Measurements from ENCODE around the gene DPM3. TPM values are rescaled to one million over a fixed set of nuclear protein-coding genes. Genes with fewer than 3 reads are reported as not detected.
A peak's percentile ranks its signal among the peaks of the same experiment; 100 is the strongest.

DPM3 gene
- total and polyA plus RNA-seq, 2 of the 13 experiments (the other 11 are each of a cell fraction or from before 2014, with no cell fraction given): 23.2 to 53.4 TPM

DNA sequence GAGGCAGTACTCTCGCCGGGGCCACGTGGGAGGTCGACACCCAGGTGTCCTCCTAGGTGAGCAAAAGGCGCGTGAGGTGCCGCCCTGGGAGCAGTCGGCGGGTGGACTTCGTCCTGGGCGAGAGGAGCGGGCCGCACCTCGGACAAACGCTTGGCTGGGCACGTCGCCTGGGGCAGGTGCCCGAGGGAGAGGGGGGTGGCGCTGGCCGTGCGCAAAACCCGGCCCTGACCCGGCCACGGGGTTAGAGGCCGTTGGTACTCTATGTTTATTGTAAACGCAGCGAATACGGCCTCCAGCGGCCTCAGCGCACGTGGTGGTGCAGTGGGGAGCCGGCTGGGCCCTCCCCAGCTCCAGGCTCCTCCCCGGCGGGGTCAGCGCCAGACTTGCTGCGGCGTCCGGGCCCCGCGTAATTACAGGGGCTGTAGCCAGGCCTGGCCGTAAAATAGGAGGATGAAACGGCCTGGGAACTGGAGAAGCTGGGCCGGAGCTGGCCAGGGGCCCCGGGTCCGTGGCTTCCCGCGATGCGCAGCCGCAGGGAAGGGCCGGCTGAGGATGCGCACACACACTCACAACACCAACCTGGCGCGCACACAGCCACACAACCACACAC is 14.3 kb downstream of the DPM3 start (continued):
- TF ChIP-seq NCOA2 (CRISPR knock-in tag; IDR thresholded peaks at IDR 0.05): peak; percentile 93
- no peak for TF ChIP-seq ZNF382 (CRISPR knock-in tag; IDR thresholded peaks at IDR 0.05; ENCODE audit: borderline replicate concordance)
- TF ChIP-seq JUND (CRISPR knock-in tag; IDR thresholded peaks at IDR 0.05): 0 out of 2 replicates have a peak, but pooled peaks have one; percentile 10
- peak; percentile 62; the same call in 1 of the 2 replicates for TF ChIP-seq NFE2L1 (CRISPR knock-in tag; IDR thresholded peaks at IDR 0.05; ENCODE audit: borderline replicate concordance)
- peak; percentile 79; the same call in 1 of the 2 replicates for TF ChIP-seq ZZZ3 (CRISPR knock-in tag; IDR thresholded peaks at IDR 0.05; ENCODE audit: borderline replicate concordance)
- peak; percentile 81 for TF ChIP-seq RFXAP (CRISPR knock-in tag; IDR thresholded peaks at IDR 0.05; ENCODE audit: borderline replicate concordance)
- TF ChIP-seq, protein P1, sequence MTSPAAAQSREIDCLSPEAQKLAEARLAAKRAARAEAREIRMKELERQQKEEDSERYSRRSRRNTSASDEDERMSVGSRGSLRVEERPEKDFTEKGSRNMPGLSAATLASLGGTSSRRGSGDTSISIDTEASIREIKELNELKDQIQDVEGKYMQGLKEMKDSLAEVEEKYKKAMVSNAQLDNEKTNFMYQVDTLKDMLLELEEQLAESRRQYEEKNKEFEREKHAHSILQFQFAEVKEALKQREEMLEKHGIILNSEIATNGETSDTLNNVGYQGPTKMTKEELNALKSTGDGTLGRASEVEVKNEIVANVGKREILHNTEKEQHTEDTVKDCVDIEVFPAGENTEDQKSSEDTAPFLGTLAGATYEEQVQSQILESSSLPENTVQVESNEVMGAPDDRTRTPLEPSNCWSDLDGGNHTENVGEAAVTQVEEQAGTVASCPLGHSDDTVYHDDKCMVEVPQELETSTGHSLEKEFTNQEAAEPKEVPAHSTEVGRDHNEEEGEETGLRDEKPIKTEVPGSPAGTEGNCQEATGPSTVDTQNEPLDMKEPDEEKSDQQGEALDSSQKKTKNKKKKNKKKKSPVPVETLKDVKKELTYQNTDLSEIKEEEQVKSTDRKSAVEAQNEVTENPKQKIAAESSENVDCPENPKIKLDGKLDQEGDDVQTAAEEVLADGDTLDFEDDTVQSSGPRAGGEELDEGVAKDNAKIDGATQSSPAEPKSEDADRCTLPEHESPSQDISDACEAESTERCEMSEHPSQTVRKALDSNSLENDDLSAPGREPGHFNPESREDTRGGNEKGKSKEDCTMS (CRISPR knock-in tag; conservative IDR thresholded peaks at IDR 0.05): 0 out of 2 replicates have a peak, but pooled peaks have one; percentile 47
- TF ChIP-seq, protein P2, sequence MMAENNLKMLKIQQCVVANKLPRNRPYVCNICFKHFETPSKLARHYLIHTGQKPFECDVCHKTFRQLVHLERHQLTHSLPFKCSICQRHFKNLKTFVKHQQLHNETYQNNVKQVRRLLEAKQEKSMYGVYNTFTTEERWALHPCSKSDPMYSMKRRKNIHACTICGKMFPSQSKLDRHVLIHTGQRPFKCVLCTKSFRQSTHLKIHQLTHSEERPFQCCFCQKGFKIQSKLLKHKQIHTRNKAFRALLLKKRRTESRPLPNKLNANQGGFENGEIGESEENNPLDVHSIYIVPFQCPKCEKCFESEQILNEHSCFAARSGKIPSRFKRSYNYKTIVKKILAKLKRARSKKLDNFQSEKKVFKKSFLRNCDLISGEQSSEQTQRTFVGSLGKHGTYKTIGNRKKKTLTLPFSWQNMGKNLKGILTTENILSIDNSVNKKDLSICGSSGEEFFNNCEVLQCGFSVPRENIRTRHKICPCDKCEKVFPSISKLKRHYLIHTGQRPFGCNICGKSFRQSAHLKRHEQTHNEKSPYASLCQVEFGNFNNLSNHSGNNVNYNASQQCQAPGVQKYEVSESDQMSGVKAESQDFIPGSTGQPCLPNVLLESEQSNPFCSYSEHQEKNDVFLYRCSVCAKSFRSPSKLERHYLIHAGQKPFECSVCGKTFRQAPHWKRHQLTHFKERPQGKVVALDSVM (CRISPR knock-in tag; IDR thresholded peaks at IDR 0.05): peak; percentile 89
- no peak for TF ChIP-seq ZNF484 (CRISPR knock-in tag; IDR thresholded peaks at IDR 0.05; ENCODE audit: borderline replicate concordance, low read depth)
- TF ChIP-seq, protein P3, sequence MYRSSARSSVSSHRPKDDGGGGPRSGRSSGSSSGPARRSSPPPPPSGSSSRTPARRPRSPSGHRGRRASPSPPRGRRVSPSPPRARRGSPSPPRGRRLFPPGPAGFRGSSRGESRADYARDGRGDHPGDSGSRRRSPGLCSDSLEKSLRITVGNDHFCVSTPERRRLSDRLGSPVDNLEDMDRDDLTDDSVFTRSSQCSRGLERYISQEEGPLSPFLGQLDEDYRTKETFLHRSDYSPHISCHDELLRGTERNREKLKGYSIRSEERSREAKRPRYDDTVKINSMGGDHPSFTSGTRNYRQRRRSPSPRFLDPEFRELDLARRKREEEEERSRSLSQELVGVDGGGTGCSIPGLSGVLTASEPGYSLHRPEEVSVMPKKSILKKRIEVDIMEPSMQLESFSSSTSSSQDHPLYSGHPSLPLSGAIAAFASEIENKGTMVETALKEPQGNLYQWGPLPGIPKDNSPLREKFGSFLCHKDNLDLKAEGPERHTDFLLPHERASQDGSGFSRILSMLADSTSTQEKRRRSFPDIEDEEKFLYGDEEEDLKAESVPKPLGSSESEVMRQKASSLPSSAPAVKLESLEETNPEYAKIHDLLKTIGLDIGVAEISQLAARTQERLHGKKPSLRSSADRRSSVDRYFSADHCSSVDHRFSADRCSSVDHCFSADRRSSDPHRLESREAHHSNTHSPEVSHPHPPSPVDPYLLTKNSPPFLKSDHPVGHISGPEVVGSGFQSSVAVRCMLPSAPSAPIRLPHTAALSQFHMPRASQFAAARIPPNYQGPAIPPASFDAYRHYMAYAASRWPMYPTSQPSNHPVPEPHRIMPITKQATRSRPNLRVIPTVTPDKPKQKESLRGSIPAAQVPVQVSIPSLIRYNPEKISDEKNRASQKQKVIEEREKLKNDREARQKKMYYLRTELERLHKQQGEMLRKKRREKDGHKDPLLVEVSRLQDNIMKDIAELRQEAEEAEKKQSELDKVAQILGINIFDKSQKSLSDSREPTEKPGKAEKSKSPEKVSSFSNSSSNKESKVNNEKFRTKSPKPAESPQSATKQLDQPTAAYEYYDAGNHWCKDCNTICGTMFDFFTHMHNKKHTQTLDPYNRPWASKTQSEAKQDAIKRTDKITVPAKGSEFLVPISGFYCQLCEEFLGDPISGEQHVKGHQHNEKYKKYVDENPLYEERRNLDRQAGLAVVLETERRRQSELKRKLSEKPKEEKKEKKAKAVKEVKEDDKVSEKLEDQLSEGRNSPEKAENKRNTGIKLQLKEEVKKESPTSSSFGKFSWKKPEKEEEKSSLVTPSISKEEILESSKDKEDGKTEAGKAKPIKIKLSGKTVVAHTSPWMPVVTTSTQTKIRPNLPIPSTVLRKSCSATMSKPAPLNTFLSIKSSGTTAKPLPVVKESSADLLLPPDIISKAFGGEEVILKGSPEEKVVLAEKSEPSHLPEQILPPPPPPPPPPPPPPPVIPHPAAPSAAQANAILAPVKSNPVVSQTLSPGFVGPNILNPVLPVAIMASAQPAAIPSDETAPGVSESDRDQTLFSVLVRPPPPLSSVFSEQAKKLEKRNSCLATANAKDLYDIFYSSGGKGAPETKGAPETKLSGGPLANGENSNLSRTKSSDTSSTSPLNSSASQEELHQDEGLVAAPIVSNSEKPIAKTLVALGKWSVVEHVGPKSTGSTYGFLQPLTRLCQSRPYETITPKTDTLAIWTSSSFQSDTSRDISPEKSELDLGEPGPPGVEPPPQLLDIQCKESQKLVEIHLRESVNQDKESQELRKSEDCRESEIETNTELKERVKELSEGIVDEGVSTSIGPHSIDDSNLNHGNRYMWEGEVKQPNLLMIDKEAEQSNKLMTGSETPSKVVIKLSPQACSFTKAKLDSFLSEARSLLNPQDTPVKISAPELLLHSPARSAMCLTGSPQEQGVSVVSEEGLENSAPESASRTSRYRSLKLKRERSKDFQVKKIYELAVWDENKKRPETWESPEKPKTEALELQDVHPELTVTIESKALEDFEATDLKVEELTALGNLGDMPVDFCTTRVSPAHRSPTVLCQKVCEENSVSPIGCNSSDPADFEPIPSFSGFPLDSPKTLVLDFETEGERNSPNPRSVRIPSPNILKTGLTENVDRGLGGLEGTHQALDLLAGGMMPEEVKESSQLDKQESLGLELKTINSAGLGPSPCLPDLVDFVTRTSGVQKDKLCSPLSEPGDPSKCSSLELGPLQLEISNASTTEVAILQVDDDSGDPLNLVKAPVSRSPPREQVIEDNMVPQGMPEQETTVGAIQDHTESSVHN (CRISPR knock-in tag; IDR thresholded peaks at IDR 0.05): 0 out of 2 replicates have a peak, but pooled peaks have one; percentile 46
- TF ChIP-seq, protein P4, sequence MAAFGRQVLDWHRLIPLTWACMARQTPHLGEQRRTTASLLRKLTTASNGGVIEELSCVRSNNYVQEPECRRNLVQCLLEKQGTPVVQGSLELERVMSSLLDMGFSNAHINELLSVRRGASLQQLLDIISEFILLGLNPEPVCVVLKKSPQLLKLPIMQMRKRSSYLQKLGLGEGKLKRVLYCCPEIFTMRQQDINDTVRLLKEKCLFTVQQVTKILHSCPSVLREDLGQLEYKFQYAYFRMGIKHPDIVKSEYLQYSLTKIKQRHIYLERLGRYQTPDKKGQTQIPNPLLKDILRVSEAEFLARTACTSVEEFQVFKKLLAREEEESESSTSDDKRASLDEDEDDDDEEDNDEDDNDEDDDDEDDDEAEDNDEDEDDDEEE (CRISPR knock-in tag; IDR thresholded peaks at IDR 0.05): no peak
- peak; percentile 74 for TF ChIP-seq CREM (IDR thresholded peaks at IDR 0.05)
- TF ChIP-seq CREM (CRISPR knock-in tag; IDR thresholded peaks at IDR 0.05): no peak
- TF ChIP-seq PAF1 (CRISPR knock-in tag; IDR thresholded peaks at IDR 0.05): no peak
- peak; percentile 74 for TF ChIP-seq ZNF614 (CRISPR knock-in tag; IDR thresholded peaks at IDR 0.05; ENCODE audit: borderline replicate concordance)
